Activated T-cell treated with anti-CD3 and anti-CD28 coated beads, Interleukin-2, amount 50 U/mL, for 48 hours (primary cell): ENCODE data around the gene SLC24A3.

Experiments used
- DNase-seq, 2 experiments: peaks; one replicate each; pipeline ENCODE4 v3.0.0-alpha.2; 2020

The SLC24A3 gene

DNA sequence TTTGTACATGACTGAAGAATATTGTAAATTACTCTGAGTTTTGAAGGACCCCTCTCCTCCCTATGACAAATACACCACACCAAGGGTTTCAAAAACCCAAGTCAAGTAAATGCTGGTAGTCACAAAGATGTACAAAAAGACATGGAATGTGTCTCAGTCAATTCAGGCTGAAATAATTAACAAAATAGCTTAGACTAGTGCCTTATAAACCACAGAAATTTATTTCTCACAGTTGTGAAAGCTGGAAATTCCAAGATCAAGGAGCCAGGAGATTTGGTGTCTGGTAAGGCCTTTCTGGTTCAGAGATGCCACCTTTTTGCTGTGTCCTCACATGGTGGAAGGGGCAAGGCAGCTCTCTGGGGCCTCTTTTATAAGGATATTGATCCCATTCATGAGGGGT lies 343.3 kb downstream of the SLC24A3 start:
- no peak for DNase-seq

DNA sequence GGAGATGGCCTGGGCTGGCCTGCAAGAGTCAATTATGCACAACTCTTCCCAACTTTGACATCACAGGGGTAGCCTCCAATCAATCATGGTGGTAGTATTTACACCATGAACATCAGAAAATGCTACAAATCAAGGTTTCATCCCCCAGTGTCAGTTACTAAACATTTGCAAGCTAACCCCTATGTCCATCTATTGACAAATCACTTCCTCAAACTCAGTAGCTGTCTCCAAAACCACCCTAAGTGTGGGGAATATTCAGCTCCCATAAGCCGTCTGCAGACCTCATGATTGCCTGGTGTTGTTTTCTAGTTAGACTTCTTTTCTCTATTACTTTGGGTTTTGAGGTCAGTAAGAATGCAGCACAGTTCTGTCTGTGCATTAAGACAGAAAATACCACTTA lies 344.8 kb downstream of the SLC24A3 start:
- no peak for DNase-seq

- DNase-seq = no peak
These were observed 348.5 kb downstream of the SLC24A3 start for GRCh38 chr20:19560881-19561480.

DNA sequence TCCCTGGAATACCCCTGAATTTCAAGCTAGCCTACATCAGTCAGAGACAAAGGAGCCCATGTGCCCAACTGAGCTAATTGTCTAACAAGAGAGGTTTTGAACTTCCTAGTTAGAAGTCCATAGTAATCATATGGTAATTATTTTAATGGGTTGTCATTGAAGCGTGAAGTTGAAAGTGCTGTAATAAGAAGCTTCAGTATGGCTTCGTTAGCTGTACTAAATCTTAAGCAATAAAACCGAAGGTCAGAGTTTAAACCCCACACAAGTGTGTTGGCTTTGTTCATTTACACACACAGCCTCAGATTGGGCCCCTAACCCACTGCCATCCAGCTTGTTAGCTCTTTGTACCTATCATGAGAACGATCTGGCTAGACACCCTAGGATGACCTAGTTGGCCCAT lies 350.0 kb downstream of the SLC24A3 start:
- no peak for DNase-seq

GRCh38 chr20:19564261-19564660 lies 351.8 kb downstream of the SLC24A3 start:
- no peak for DNase-seq

DNA sequence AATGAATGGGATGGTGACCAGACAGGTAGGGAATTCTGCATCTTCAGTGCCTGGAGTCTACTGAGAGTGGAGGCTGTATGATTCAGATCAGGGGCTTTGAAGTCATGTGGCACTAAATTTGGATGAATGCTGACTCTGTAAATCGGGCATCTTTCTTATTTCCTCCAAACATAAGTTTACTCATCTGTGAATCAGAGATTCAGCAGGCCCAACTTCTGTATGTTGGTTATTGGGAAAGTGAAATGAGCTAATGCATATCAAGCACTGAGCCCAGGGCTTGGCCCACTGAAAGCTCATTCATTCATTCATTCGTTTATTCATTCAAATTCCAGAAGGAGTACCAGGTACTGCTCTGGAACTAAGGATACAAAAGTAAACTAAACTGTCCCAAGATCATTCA lies 353.3 kb downstream of the SLC24A3 start:
- DNase-seq = no peak

GRCh38 chr20:19566226-19566945 lies 353.9 kb downstream of the SLC24A3 start:
- DNase-seq = no peak

GRCh38 chr20:19568128-19568527 lies 355.7 kb downstream of the SLC24A3 start:
- no peak for DNase-seq

DNA sequence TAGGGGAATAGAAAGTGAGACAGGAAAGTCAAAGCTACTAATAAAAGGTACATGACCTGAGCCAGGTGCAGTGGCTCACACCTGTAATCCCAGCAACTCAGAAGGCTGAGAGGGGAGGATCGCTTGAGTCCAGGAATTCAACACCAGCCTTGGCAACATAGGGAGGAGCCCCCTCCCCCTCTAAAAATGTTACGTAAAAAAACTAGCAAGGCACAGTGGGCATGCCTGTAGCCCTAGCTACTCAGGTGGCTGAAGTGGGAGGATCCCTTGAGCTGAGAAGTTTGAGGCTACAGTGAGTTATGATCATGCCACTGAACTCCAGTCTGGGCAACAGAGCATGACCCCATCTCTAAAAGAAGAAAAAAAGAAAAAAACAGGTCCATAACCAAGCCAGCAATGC lies 359.6 kb downstream of the SLC24A3 start:
- no peak for DNase-seq

DNA sequence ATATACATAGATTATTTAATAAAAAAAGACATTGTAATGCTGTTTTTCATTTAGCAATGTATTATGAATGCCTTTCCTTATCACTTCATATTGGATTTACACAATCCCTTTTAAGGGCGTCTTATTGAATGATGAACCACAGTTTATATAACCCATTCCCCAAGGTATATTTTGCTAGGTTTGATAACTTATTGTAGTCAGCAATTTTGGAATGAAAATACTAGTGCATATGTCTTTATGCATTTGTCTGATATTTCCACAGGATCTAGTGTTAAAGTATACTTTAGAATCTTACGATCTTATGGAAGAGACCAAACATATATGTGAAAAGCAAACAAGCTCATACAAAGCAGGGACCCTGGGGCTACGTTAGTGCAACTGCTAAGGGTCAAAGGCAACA lies 365.2 kb downstream of the SLC24A3 start:
- DNase-seq = no peak

DNA sequence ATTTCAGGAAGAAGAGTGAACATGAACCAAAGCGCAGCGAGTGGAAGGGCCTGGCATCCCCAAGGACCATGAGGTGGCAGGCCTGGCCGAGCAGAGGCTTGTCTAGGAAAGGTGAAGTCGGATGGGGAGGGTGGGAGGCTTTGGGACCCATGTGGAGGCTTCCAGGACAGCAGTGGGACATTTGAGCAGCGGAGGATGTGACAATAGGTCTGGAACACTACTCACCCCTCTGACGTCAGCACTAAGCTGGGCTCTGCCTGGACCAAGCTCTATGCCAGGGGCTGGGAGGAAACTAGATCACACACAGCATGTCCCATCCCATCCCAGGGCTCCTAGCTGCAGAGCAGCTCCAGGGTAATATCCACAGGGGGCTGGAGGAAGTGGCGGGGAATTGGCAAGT lies 370.3 kb downstream of the SLC24A3 start:
- DNase-seq = no peak

DNA sequence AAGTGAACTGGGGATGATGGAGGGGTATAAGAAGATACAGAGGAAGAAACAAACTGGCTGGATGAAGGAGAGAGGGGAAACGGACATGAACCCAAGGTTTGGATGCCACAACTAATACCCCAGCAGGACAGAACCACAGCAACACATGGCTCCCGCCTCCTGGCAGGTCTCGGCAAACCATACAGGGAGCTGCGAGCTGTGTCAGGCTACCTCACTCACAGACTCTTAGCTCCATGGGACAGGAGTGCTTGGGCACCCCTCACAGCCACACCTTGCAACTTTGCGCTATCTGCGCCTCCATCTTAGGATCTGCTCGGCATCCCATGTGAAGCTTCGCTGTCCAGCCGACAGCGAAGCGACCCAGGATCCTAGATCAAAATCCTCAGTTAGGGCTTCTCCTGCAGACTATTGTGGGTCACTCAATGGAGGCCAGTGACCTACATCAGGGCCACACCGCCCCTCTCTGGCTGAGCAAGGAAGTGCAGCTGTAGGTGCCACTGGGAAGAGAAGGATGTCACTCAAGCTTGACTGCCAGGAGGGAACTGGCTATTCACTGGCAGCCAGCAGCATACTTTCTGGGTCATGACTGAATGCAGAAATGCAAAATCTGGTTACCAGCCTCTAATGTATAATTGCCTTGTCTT lies 371.2 kb downstream of the SLC24A3 start:
- DNase-seq = peak; percentile 72 to 73

DNA sequence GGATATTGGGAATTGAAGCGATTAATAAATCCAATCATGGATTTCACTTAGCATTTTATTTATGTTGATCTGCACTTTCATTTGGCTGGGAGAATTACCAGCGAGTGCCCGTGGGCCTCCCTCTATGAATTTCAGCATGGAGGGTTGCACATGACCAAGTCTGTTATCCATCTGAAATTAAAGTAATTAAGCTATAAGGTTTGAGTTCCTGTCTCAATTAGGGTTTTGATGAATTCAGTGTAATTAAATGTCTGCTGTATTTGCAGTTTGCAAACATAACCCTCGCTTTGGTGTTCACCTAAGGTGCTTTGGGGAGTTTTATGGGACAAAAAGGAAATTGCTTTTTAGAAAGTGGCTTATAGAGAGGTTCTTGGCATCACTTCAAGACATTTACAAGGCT lies 375.8 kb downstream of the SLC24A3 start:
- DNase-seq = no peak

DNA sequence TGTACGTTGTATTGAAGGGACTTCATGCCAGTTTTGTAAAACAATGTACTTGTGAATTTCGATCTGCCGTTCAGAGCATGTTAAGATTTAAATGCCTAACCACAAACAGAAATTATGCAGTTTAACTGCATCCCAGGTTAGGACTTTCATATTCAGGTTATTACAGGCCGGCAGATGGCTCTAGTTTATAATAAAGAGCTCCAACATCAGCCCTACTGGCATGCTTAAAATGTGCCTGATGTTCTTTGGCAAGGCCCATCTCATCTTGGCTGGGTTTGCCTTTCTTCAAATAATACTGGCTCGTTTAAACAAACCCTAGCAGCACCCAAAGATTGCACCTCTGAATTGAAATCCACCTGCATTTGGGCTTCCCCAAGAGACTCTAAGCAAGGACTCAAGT lies 376.3 kb downstream of the SLC24A3 start:
- DNase-seq = no peak

GRCh38 chr20:19589787-19590362 lies 377.4 kb downstream of the SLC24A3 start:
- DNase-seq = no peak

DNA sequence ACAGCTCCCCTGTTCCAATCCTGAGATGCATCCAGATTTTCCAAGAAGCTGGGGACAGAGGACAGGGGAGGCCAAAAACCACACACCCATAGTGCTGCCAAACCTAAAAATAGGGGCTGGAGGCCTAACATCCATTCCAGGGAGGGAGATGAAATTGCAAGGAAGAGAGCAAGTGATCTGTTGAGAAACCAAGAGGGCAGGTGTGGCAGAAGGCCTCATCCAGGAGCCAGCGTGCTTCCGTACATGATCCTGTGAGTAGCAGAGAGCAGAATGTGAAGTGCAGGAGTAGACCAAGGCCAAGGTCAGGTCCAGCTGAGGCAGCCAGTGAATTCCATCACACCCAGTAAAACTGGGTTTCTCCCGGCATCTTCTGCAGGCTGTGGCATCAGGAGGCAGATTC lies 377.9 kb downstream of the SLC24A3 start:
- DNase-seq = no peak

DNA sequence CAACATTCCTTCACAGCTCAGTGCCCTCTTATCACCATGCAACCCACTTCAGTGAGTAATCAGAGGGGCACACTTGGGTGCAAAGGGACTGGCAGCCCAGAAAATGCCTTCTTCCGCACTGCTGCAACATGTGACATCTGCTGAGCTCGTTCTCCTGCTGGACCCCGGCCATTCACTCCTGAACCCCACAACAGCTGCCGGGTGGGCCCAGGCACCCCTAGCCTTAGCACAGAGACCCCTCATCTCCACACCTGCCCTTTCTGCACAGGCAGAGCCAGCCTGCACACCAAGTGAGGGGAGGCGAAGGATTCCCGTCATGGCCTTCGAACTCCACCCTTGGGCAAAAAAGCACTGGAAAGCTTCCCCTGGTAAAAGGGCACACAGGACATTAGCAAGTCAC lies 381.3 kb downstream of the SLC24A3 start:
- DNase-seq = no peak

GRCh38 chr20:19594896-19595295 lies 382.5 kb downstream of the SLC24A3 start:
- no peak for DNase-seq

DNA sequence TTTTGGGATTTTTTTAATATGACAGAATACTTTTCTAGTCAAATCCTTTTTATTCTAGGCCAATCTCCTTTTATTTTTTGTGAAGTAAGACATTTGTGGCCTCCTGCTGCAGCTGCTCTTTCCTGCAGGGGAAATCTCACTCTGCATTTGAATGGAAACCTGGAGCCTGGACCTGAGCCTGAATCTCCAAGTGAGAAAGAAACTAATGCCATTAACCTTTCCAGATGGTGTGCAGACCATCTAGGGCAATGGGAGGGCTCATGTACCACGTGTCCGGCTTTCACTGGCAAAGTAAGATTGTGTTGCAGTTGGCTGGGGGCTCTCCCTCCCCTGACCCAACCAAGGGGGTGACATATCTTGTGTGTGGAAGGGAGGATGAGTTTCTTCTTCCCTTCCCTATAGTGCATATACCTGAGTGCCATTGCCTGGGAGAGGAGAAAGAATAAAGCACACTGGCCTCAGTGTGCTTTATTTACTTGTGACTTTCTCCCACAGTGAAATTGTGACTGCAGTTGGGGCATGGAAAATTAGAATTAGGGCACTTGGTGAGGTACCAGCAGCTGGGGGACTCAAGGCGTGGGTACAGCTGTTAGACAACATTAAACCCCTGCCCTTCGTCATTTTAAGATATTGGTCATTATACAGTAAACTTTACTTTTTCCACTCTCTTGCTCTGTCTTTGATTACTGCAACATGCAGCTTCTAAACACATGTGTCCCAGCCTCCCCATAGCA lies 385.8 kb downstream of the SLC24A3 start:
- no peak for DNase-seq

- no peak for DNase-seq
These were observed 386.8 kb downstream of the SLC24A3 start for GRCh38 chr20:19599200-19599599.

DNA sequence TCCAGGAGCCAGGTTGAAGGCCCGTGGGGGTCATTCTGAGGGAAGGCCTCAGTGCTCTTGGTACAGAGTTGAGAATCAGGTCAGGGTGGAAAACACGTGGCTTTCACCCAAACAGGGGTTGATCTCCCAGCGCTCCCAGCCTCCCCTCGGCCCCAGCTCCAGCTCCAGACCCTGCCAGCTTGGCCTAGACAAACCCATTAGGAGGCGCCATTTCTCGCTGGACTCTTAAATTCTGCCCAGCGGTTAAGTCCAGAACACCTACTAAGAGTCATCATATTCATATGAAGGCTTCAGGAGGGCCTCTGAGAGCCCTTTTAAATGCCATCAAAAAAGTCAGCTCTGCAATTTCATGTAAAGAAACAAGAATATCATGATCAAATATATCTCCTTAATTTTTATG lies 387.6 kb downstream of the SLC24A3 start:
- DNase-seq = no peak

DNA sequence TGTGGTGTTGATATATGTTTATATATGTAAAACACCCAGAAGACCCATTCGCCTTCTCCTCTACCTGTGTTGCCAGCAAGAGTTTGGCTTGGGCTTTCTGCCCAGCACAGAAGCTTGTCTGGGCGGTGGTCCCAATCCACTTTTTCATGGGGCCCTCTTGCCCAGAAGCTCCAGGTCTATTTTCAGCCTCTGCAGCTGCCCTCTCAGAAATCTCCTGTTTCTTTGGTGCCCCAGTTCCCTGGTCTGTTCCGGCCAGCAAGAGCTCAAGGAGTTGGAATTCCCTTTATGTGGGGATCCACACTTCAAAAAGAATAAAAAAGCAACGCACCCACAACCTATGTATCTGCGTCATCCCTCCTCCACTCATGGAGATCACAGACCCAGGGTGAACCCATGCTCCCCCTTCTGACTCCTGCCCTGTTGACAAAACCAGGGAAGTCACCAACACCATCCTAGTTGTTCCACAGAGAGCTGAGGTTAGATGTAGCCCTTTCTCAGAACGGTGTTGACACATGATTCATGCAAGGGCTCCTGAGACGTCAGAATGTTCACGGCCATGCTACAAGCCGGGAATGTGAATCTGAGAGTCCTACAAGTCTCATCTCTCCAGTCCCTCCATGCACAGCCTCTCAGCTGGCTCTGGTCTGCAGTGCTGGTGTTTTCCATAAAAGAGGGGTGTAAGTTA lies 388.8 kb downstream of the SLC24A3 start:
- DNase-seq = no peak
